NCI-H1930 (cell line): ENCODE measurements around the gene DYNC2I2.

Experiments used
- DNase-seq, 2 experiments: peaks; one replicate each; lab custom pipeline; 2025; lab: John Stamatoyannopoulos, UW

The DYNC2I2 gene

GRCh38 chr9:128636024-128636390, 20.6 kb downstream of the DYNC2I2 start:
- DNase-seq: no peak

GRCh38 chr9:128635266-128636023, 21.2 kb downstream of the DYNC2I2 start:
- DNase-seq: peak; percentile 18 to 24

GRCh38 chr9:128634651-128635262, 21.9 kb downstream of the DYNC2I2 start:
- no peak for DNase-seq

GRCh38 chr9:128634111-128634510, 22.5 kb downstream of the DYNC2I2 start:
- DNase-seq: no peak

GRCh38 chr9:128633601-128634000, 23.0 kb downstream of the DYNC2I2 start:
- no peak for DNase-seq

GRCh38 chr9:128633057-128633456, 23.6 kb downstream of the DYNC2I2 start:
- DNase-seq: no peak

GRCh38 chr9:128632486-128632885, 24.2 kb downstream of the DYNC2I2 start:
- DNase-seq: no peak

- DNase-seq: no peak
These were observed 24.6 kb downstream of the DYNC2I2 start for GRCh38 chr9:128632066-128632465.

- DNase-seq: no peak
These were observed 25.0 kb downstream of the DYNC2I2 start for GRCh38 chr9:128631636-128632035.

GRCh38 chr9:128629852-128630545, 26.6 kb downstream of the DYNC2I2 start:
- no peak for DNase-seq

GRCh38 chr9:128629136-128629535, 27.5 kb downstream of the DYNC2I2 start:
- no peak for DNase-seq

- no peak for DNase-seq
These were observed 28.1 kb downstream of the DYNC2I2 start for GRCh38 chr9:128628471-128629048.

GRCh38 chr9:128627906-128628305, 28.7 kb downstream of the DYNC2I2 start:
- DNase-seq: no peak

- DNase-seq: no peak
These were observed 29.4 kb downstream of the DYNC2I2 start for GRCh38 chr9:128627127-128627715.

- no peak for DNase-seq
These were observed 30.5 kb downstream of the DYNC2I2 start for GRCh38 chr9:128626181-128626580.

- DNase-seq: no peak
These were observed 31.1 kb downstream of the DYNC2I2 start for GRCh38 chr9:128625391-128626146.

GRCh38 chr9:128624566-128624965, 32.1 kb downstream of the DYNC2I2 start:
- no peak for DNase-seq

GRCh38 chr9:128621730-128622455, 34.8 kb downstream of the DYNC2I2 start:
- DNase-seq: no peak

GRCh38 chr9:128619779-128620178, 36.9 kb downstream of the DYNC2I2 start:
- no peak for DNase-seq

GRCh38 chr9:128619127-128619526, 37.5 kb downstream of the DYNC2I2 start:
- DNase-seq: no peak

GRCh38 chr9:128617943-128618342, 38.7 kb downstream of the DYNC2I2 start:
- no peak for DNase-seq
